ENCODE measurements around the gene LRMDA. TPM values are rescaled to one million over a fixed set of nuclear protein-coding genes. Genes with fewer than 3 reads are reported as not detected.

Gene LRMDA
- total RNA-seq, 2 experiments from 2014 or later, result not detected

DNA sequence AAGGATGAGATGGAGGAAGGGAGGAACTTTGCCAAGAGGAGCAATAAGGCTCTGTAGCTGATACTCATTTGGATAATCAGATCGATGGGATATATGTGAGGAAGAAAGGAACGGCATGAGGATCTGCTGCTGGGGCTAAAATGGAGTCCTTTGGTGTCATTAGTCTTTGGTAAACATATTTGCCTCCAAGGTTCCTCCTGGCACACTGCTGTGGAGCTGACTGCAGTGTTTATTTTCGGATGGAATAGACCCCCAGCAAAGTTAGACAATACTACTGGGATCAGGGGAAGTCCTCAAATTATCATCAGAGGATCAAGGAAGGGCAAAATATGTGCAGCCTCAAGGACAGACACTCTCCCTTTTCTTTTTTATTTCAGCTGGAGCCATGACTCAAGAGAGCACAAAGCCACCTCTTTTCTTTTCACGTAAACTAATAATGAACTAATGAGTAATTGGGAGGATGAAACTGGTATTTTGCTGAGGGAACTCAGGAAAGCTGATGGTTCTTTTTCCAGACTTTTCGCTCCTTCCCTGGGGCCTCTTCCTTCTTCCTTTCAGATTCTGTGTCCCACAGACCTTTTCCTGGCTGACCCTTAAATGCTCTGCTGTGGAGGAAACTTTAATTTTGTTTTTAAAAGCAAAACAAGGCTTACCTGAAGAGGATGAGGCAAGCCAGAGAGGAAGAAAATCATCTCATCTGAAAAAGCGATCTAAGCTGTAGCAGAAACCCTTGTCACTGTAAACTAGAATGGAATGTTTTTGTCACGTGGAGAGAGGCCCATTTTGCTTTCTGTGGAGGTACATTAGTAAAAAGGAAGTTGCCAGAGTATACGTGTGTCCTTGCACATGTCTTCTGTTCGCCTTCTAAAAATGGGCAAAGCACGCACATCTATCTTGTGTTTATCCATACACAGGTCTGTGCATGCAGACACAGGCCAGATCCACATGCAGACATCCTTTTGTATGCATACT, 33.3 kb downstream of the LRMDA start:
- H3K36me3 Mint-ChIP-seq (ENCODE audit: low read depth), result no peaks in the 10 kb centered on the region
- no peak overlapping the region for H3K27ac Mint-ChIP-seq
- no peaks in the 10 kb centered on the region for H3K9me3 Mint-ChIP-seq
- CTCF ChIA-PET, result no interaction called here
- no peak for DNase-seq
- H3K4me1 Mint-ChIP-seq (ENCODE audit: low read depth), result no peaks in the 10 kb centered on the region
- H3K4me3 Mint-ChIP-seq, result no peak overlapping the region
- H3K27me3 Mint-ChIP-seq (ENCODE audit: low read depth), result peaks cover 3% of the 10 kb centered on the region
- intact Hi-C loops (cut with micrococcal nuclease), result no loop called here

DNA sequence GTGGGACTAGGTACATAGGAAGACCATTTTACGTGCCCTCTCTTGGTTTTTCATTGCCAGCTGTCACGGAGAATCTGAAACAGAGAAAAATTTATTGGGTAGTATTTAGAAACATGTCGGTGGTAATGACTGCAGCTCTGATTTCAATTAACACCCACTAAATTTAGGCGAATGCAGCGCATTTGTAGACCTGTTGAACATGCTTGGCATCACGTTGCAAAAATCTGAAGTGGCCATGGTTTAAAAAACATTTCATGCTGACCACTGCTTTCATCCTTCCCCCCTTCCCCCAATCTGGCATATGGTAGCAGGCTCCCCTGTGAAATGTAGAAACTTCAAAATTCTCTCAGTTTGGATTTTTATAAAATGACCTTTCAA, 34.0 kb downstream of the LRMDA start:
- Mint-ChIP-seq H3K4me1 (ENCODE audit: low read depth) (no peaks in the 10 kb centered on the region), H3K27ac (no peak overlapping the region)

DNA sequence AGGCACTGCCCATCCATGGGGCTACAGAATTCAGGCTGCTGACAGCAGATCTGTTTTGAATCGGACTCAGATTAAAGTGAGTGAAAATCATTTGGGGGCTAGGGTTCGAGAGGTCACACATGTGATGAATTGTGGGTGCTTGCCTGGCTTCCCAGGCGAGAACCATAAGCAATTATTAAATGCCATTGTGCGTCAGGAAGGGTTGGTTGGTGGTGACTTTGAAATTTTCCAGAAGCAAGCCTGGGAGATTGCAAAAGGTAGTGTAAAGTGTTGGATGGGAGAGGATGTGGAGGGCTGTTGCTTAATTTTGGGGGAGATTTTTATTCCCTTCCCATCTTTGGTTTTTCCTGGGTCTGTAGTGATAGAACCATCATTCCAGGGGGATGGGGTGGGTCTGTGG, 34.6 kb downstream of the LRMDA start:
- H3K4me1 Mint-ChIP-seq (ENCODE audit: low read depth), result no peaks in the 10 kb centered on the region
- H3K27ac Mint-ChIP-seq, result no peak overlapping the region
- CTCF ChIA-PET, result no interaction called here
- no peaks in the 10 kb centered on the region for H3K36me3 Mint-ChIP-seq (ENCODE audit: low read depth)
- no peaks in the 10 kb centered on the region for H3K9me3 Mint-ChIP-seq
- no peak overlapping the region for H3K4me3 Mint-ChIP-seq
- intact Hi-C loops (cut with micrococcal nuclease), result no loop called here
- no peak for DNase-seq
- H3K27me3 Mint-ChIP-seq (ENCODE audit: low read depth), result peaks cover 3% of the 10 kb centered on the region

More for the DNA sequence above, 34.0 kb downstream of the LRMDA start:
- CTCF ChIA-PET, result no interaction called here
- Mint-ChIP-seq H3K27me3 (ENCODE audit: low read depth) (peaks cover 3% of the 10 kb centered on the region), H3K36me3 (ENCODE audit: low read depth) (no peaks in the 10 kb centered on the region), H3K9me3 (no peaks in the 10 kb centered on the region), H3K4me3 (no peak overlapping the region)
- DNase-seq, result no peak
- intact Hi-C loops (cut with micrococcal nuclease), result no loop called here

DNA sequence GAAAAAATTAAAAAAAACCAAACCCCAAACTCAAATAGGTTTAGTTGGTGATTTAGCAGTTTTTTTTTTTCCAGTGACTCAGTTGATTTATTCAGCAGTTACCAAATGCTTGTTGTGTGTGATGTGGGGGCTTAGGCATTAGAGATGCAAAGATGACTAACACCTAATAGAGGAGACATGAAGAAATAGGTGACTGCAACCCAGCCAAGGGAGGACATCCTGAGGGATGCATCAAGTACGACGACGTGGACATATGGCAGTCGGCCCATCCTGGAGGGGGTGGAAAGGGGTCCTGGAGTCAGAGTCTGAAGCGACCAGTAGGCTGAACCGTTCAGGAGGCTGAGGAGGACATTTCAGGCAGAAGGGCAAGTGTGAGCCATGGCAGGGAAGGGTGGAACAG, 35.5 kb downstream of the LRMDA start:
- CTCF ChIA-PET, result no interaction called here
- intact Hi-C loops (cut with micrococcal nuclease), result no loop called here

DNA sequence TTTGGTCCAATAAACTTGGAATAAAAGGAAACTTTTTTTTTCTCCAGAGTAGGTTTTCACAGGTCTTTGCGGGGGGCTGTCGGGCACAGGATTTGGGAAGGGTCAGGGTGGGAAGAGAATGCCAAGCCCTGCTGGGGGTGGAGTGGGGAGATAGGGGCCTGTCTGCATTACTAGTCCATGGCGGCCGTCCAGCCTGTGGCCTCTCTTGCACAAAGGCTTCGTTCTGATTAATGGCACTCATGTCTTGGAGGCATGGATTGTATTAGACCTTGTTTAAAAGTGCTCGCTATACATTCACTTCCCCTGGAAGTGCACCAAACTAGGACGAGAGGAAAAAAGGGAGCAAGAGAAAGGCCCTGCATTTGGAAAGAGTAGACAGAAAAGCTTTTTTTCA, 37.2 kb downstream of the LRMDA start:
- intact Hi-C loops (cut with micrococcal nuclease), result no loop called here
- Mint-ChIP-seq H3K27ac (no peak overlapping the region), H3K4me1 (ENCODE audit: low read depth) (no peaks in the 10 kb centered on the region), H3K27me3 (ENCODE audit: low read depth) (peaks cover 5% of the 10 kb centered on the region), H3K9me3 (no peaks in the 10 kb centered on the region), H3K4me3 (no peak overlapping the region), H3K36me3 (ENCODE audit: low read depth) (no peaks in the 10 kb centered on the region)
- no peak for DNase-seq
- CTCF ChIA-PET, result no interaction called here

More for the DNA sequence above, 35.5 kb downstream of the LRMDA start:
- DNase-seq, result no peak
- Mint-ChIP-seq H3K9me3 (no peaks in the 10 kb centered on the region), H3K27ac (no peak overlapping the region), H3K27me3 (ENCODE audit: low read depth) (peaks cover 3% of the 10 kb centered on the region), H3K4me1 (ENCODE audit: low read depth) (no peaks in the 10 kb centered on the region), H3K4me3 (no peak overlapping the region), H3K36me3 (ENCODE audit: low read depth) (no peaks in the 10 kb centered on the region)

DNA sequence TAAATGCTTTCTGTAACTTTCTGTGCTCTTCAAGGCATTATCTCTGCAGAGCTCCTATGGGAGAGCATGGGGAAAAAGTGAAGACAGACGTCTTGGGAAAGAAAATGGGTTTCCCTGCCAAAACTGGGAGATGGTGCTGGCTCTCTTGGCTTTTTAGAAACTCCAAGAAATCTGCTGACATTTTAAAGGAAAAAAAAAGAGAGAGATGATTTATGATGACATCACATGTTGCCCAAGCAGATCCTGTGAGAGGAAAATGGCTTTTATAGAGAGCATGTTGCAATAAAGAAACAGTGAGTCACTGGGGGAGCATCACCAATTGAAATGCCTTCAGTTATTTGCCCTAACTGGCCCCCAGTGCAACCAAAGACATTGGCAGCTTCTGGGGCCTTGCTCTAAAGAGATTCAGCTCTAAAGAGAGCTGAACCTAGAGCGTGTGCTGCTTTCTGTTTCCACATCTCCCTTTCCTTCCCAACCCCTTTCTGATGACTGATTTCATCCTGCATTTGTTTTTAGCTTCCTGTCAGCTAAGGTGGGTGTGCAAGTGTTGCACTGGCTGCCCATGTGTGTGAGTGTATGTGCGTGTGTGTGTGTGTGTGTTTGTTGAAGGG, 37.7 kb downstream of the LRMDA start:
- intact Hi-C loops (cut with micrococcal nuclease), result no loop called here
- Mint-ChIP-seq H3K4me3 (no peak overlapping the region), H3K9me3 (no peaks in the 10 kb centered on the region), H3K27me3 (ENCODE audit: low read depth) (peaks cover 5% of the 10 kb centered on the region), H3K4me1 (ENCODE audit: low read depth) (no peaks in the 10 kb centered on the region), H3K27ac (no peak overlapping the region), H3K36me3 (ENCODE audit: low read depth) (no peaks in the 10 kb centered on the region)
- DNase-seq, result no peak
- CTCF ChIA-PET, result interaction anchor here (0.8 kb wide), 1 partner anchor 24 kb away, joined by 3 read pairs; no protein-coding TSS in a partner anchor

DNA sequence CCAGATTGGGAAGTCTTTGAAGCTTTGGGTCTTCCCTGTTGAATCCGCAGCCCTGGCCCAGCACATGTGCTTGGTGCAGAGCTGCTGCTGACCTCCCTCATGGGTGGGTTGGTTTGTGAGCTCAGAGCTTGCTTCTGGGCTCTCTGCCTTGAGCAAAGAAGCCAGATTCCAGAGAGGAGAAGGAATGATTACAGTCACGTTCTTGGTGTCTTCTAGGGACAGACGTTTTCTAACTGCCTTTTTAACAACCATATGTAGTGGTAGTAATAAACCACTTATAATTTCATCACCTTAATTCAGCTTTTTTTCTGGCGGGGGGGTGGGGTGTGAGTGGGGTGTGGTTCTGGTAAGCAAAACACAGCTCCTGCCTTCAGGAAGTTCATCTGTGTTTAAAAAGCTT, 39.5 kb downstream of the LRMDA start:
- Mint-ChIP-seq H3K36me3 (ENCODE audit: low read depth) (no peaks in the 10 kb centered on the region), H3K27me3 (ENCODE audit: low read depth) (peaks cover 2% of the 10 kb centered on the region), H3K4me1 (ENCODE audit: low read depth) (no peaks in the 10 kb centered on the region), H3K4me3 (no peak overlapping the region), H3K27ac (no peak overlapping the region), H3K9me3 (peaks cover 3% of the 10 kb centered on the region)
- intact Hi-C loops (cut with micrococcal nuclease), result no loop called here
- CTCF ChIA-PET, result interaction anchor here (0.5 kb wide), 1 partner anchor 71 kb away, joined by 3 read pairs; no protein-coding TSS in a partner anchor
- DNase-seq, result no peak

DNA sequence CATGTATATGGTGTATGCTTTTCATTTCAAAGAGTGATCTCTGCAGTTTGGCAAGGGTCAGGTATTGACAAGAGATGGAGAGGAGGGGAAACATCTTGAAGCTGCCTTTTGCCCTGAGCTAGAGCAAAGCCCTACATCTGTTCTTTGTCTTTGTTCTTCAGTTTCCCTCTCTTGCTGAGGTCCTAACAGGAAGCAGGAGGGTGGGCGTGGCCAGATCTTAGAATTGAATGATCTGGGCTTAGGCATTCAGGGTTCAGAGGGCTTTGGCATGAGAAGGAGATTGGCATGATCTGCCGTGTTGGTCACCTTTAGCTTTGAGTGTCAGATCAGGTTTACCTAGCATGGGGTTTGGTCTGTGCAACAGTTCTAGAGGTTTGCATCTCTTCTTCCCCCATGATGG, 41.3 kb downstream of the LRMDA start:
- no peak overlapping the region for H3K27ac Mint-ChIP-seq
- H3K9me3 Mint-ChIP-seq, result peaks cover 3% of the 10 kb centered on the region
- peaks cover 2% of the 10 kb centered on the region for H3K27me3 Mint-ChIP-seq (ENCODE audit: low read depth)
- no peaks in the 10 kb centered on the region for H3K4me1 Mint-ChIP-seq (ENCODE audit: low read depth)
- DNase-seq, result no peak
- no peaks in the 10 kb centered on the region for H3K36me3 Mint-ChIP-seq (ENCODE audit: low read depth)
- no peak overlapping the region for H3K4me3 Mint-ChIP-seq
- CTCF ChIA-PET, result no interaction called here
- intact Hi-C loops (cut with micrococcal nuclease), result no loop called here

DNA sequence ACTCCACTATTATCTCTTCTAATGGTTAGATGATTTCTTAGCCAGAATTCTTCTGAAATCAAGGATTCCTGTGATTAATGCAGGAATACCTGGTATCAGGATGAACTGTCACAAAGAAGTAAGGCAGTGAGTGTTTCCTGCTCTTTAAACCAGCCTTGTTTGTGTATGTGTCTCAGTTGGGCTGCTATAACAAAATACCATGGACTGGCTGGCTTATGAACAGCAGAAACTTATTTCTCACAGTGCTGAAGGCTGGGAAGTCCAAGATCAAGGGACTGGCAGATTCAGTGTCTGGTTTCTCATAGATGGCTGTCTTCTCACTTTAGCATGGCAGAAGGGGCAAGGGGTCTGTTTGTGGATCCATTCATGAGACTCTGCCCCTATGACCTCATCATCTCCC, 42.7 kb downstream of the LRMDA start:
- Mint-ChIP-seq H3K27me3 (ENCODE audit: low read depth) (peaks cover 2% of the 10 kb centered on the region), H3K36me3 (ENCODE audit: low read depth) (no peaks in the 10 kb centered on the region), H3K4me3 (no peak overlapping the region), H3K4me1 (ENCODE audit: low read depth) (no peaks in the 10 kb centered on the region), H3K9me3 (peaks cover 3% of the 10 kb centered on the region), H3K27ac (no peak overlapping the region)
- intact Hi-C loops (cut with micrococcal nuclease), result no loop called here
- DNase-seq, result no peak
- CTCF ChIA-PET, result no interaction called here

DNA sequence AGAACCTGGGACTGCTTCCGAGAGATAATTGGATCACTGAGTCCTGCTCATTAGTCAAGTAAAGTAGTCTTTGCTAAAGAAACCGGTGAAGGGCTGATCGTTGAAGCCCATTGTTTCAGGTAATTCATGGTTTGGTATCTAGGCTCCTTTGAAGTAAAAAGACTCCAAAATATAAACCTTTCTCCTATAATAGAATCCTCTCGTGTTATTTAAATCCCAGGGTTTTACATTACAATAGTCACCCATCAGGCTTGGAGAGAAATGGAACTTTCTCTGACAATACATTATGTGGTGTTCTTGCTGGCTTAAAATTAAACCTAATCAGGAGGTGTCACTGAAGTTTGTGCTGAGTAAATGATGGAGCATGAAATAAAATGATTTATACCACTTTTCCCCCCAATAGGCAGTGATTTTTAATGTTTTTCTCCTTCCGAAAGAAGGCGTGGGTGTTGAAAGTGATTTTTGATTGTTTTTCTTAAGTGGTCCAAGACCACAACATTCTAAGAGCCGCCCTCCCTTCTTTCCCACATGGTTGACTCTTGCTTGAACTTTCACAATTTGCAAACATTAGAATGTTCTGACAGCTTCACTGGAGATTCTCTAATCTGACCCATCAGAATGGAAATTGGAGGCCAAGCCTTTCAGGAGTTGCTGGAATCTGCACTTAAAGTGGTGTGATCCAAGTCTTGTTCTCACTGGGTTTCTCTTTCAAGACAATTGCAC, 44.2 kb downstream of the LRMDA start:
- no peaks in the 10 kb centered on the region for H3K4me1 Mint-ChIP-seq (ENCODE audit: low read depth)
- no peak overlapping the region for H3K27ac Mint-ChIP-seq
- intact Hi-C loops (cut with micrococcal nuclease), result no loop called here
- H3K4me3 Mint-ChIP-seq, result no peak overlapping the region
- H3K36me3 Mint-ChIP-seq (ENCODE audit: low read depth), result no peaks in the 10 kb centered on the region
- H3K27me3 Mint-ChIP-seq (ENCODE audit: low read depth), result peaks cover 2% of the 10 kb centered on the region
- no peak for DNase-seq
- CTCF ChIA-PET, result no interaction called here
- H3K9me3 Mint-ChIP-seq, result peaks cover 3% of the 10 kb centered on the region

DNA sequence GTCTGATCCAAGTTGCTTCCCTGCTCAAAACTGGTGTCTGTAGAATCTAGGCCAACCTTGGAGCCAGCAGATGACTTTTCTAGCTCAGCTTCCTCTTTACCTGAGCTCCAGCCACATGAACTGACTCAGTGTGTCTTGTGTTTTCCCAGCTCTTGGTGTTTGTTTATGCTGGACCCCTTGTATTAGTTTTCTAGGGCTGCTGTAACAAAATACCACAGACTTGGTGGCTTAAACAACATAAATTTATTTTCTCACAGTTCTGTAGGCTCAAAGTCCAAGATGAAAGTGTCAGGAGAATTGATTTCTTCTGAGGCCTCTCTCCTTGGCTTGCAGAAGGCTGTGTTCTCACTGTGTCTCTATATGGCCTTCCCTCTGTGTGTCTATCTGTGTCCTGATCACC, 45.1 kb downstream of the LRMDA start:
- CTCF ChIA-PET, result no interaction called here
- DNase-seq, result no peak
- Mint-ChIP-seq H3K36me3 (ENCODE audit: low read depth) (no peaks in the 10 kb centered on the region), H3K27me3 (ENCODE audit: low read depth) (peaks cover 2% of the 10 kb centered on the region), H3K9me3 (peaks cover 3% of the 10 kb centered on the region), H3K4me1 (ENCODE audit: low read depth) (no peaks in the 10 kb centered on the region), H3K27ac (no peak overlapping the region), H3K4me3 (no peak overlapping the region)
- intact Hi-C loops (cut with micrococcal nuclease), result no loop called here

DNA sequence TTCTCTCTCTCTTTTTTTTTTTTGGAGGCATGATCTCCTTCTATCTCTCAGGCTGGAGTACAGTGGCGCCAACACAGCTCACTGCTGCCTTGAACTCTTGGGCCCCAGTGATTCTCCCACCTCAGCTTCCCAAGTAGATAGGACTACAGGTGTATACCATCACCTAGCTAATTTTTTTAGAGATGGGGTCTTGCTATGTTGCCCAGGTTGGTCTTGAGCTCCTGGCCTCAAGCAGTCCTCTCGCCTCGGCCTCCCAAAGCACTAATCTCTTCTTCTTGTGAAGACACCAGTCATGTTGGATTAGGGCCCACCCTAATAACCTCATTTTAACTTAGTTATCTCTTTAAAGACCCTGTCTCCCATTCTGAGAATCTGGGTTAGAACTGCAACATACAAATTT, 45.6 kb downstream of the LRMDA start:
- intact Hi-C loops (cut with micrococcal nuclease), result no loop called here
- H3K9me3 Mint-ChIP-seq, result peaks cover 3% of the 10 kb centered on the region

More for the DNA sequence above, 45.6 kb downstream of the LRMDA start:
- Mint-ChIP-seq H3K27me3 (ENCODE audit: low read depth) (peaks cover 2% of the 10 kb centered on the region), H3K36me3 (ENCODE audit: low read depth) (no peaks in the 10 kb centered on the region), H3K4me3 (no peak overlapping the region), H3K4me1 (ENCODE audit: low read depth) (no peaks in the 10 kb centered on the region), H3K27ac (no peak overlapping the region)
- no peak for DNase-seq
- CTCF ChIA-PET, result no interaction called here

Measured in activated naive CD4-positive, alpha-beta T cell treated with anti-CD3 and anti-CD28 coated beads for 36 hours (primary cell).